NCI-H1930 (cell line): Measurements from ENCODE around the gene LGR4.
"Not testable (repeated sequence)": the region's sequence is repeated elsewhere in the genome, so short reads cannot be mapped to it uniquely, and the experiment has no call there.

Experiments
- DNase-seq, 2 experiments: peaks; one replicate each; lab custom pipeline; 2025; lab: John Stamatoyannopoulos, UW

The LGR4 gene

GRCh38 chr11:27472398-27473016, at the start of gene LGR4:
LGR4 (minus strand) TSS chr11:27472790; CDS start chr11:27472302, 488 bp downstream.
- DNase-seq, result peak; percentile 90 to 95

DNA sequence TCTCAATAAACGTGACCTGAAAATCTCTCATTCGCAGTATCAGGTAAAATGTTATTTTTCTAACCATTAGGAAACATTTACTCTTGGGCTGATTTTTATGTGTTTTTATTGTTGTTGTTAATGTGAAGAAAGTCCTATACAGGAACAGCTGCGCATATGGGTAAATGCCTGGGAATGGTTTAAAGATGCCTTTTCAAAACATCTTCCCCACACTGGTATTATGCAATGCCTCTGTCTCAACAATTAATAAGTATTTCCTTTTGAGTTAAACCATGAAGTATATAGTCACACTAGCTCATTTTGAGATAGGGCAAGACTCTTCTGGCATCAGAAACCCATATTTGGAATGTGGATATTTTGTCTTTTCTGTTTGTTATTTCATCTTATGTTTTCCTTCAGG, 47.6 kb upstream of the LGR4 start:
- DNase-seq, result no peak

DNA sequence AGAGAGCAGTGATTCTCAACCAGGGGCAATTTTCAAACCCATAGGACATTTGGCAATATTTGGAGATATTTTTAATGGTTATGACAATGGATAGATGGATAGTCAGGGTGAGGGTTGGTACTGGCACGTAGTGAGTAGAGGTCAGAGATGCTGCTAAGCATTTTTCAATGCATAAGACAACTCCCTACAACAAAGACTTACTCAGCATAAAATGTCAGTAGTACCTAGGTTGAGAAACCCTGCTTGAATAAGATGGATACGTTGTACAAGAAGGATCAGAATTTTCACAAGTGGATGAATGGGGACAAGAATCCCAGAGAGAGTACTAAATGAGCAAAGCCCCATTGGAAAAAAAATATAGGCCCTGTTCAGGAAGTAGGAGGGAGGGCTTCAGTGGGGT, 45.9 kb upstream of the LGR4 start:
- no peak for DNase-seq

DNA sequence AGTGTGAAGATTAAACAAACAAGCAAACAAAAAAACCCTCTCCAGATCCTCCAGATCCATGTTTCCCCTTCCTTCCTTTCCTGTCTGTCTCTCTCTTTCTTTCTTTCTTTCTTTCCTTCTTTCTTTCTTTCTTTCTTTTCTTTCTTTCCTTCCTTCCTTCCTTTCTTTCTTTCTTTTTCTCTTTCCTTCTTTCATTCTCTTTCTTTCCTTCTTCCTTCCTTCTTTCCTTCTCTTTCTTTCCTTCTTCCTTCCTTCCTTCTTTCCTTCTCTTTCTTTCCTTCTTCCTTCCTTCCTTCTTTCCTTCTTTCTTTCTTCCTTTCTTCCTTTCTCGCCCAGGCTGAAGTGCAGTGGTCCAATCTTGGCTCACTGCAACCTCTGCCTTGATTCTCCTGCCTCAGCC, 44.9 kb upstream of the LGR4 start:
- not testable (repeated sequence) for DNase-seq

DNA sequence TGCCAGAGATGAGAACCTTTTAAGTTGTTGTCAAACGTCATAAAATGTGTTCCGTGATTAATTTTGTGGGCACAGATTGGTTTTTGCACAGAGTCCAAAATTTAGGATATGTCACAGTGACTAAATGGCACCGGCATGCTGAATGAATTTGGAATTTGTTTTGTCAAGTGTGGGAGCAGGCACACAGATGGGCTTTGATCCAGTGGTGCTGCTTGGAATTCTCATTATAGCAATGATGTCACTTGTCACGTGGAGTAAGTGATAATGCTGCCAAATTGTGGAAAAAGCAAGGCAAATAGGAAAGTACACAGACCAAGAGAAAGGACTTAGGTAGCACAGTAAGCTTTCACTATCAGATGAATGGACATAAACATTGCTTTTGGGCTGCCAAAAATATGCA, 42.0 kb upstream of the LGR4 start:
- no peak for DNase-seq

- DNase-seq, result no peak
These were observed 41.5 kb upstream of the LGR4 start for GRCh38 chr11:27514076-27514475.

GRCh38 chr11:27513389-27513788, 40.8 kb upstream of the LGR4 start:
- no peak for DNase-seq

DNA sequence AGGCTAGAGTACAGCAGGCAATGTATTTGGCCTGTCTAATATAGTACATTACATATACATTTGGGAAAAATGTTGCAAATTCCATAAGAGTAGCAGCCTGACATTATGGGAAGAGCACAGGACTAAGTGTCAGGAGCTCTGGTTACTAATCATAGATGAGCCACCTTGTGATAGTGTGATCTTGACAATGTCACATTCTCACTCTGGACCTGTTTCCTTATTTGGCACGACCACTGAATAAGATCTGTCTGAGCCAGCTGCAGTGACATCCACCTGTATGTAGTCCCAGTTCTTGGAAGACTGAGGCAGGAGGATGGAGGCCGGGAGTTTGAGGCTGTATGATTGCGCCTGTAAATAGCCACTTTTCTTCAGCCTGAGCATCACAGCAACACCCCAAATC, 39.6 kb upstream of the LGR4 start:
- no peak for DNase-seq

DNA sequence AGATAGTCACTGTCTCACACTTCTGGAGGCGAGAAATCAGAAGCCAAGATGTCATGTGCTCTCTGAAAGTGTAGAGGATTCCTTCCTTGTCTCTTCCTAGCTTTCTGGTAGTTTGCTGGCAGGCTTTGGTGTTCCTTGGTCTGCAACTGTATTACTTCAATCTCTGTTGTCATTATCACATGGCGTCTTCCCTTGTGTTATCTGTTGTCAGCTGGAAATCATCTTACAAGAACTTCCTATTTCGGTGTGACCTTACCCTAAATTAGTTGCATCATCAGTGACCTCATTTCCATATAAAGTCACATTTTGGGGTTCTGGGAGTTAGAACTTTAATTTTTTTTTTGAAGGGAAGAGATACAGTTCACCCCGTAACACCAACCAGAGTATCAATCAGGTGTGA, 37.3 kb upstream of the LGR4 start:
- DNase-seq, result no peak

- no peak for DNase-seq
These were observed 35.1 kb upstream of the LGR4 start for GRCh38 chr11:27507557-27508322.

DNA sequence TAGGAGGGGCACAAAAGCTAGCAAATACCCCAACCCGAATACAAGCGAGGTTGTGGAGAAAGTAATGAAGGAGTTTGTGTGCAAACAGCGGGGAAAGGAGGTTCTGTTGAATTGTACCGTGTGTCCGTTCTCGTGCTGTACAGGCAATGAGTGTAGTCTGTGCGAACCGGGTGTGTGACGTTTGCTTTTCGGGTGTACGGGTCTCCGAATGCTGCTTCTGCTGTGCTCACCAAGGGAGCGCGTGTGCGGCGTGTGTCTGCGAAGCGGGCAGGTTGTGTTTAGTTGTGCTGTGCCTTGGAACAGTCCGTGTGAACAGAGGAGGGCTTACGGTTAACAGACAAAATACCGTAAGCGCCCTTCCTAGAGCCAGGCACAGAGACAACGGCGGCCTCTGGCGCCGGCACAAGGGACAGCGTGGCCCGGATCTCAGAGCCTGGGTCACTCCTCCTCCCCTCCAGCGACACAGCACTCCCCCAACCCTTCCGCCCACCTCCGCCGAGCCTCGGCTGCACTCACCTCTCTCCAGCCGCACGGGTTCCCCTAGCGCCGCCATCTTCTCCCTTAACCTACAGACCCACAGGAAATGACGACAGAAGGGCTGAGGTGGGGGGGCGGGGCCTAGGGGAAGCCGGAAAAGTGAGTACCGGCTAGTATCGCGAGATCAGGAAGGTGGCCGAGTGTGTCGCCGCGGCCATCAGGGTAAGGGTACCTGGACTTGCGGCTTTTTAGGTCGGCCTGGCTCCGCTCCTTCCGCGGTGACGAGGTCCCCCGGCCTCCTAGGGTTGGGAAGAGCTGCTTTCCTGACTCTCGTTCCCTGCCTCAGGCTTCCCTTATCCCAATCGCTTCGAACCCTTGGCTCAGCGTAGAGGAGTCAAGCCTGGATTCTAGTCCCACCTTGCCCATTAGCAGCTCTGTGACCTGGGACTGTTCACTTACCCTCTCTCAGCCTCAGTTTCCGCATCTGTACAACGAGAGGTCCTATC, 33.9 kb upstream of the LGR4 start, which contains the start of gene LIN7C:
Gene LIN7C (minus strand): TSS at position 570 of the 983 bp plus-strand sequence. CDS start 17 bp downstream, at position 553.
- peak; percentile 95 to 98 for DNase-seq

DNA sequence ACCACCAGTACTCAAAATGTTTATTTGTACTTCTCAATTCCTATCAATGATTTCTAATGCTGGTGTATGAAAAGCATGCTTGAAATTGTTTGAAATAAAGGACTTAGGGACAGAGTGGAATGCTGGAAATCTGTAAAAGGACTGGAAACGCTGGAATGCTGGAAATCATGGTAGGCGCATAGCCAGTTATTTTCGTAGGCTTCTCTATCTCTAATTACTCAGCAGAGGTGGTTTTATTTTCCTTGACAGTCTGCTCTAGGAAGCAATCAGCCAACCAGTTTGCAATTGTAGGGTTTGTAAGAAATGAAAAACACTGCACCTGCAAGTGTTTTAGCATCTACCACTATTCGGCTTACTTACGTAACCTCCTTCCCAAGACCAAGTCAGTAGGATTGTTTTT, 33.2 kb upstream of the LGR4 start:
- DNase-seq, result no peak

- DNase-seq, result no peak
These were observed 31.6 kb upstream of the LGR4 start for GRCh38 chr11:27504205-27504604.

DNA sequence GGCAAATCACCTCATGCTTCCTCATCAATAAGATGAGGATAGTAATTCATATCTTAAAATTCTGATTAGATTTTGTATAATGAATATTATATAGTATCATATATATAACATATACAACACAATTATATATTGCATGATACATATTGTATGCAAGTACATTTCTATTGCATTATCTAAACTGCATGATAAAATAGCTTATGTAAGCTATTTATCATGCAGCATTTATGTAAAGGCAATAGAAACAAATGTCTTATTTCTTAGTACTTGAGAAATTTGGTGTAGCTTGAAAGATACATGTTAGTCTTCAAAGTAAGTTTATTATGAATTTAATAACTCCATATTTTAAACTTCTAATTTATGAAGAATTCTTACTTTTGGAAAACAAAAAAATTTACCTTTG, 28.5 kb upstream of the LGR4 start:
- DNase-seq, result no peak

GRCh38 chr11:27497911-27498310, 25.3 kb upstream of the LGR4 start:
- no peak for DNase-seq

DNA sequence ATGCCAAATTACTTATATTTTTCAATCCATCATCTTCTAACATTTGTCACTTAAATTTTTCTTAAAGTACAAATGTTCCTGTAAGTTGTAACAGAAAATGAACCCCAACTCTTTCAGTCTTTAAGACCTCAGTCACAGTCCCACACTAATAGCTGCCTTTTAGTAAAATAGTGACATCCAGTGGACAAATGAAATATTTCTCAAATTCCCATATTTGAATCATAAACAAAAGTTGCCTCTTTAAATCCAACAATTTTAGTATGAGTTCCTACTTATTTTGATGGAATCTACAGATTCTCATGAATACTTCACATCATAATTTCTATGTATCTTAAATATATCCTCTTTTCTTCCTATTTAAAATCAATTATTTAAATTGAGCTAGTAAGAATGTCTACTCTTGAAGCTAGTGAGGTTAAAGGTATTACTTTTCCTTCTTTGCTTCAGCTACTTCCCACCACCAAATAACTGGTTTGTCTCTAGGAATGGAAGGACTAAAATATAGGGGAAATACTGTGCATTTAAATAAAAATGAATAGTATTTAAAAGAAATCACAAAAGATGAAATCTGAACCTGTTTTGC, 24.8 kb upstream of the LGR4 start:
- no peak for DNase-seq

- DNase-seq, result no peak
These were observed 23.9 kb upstream of the LGR4 start for GRCh38 chr11:27496461-27496860.

DNA sequence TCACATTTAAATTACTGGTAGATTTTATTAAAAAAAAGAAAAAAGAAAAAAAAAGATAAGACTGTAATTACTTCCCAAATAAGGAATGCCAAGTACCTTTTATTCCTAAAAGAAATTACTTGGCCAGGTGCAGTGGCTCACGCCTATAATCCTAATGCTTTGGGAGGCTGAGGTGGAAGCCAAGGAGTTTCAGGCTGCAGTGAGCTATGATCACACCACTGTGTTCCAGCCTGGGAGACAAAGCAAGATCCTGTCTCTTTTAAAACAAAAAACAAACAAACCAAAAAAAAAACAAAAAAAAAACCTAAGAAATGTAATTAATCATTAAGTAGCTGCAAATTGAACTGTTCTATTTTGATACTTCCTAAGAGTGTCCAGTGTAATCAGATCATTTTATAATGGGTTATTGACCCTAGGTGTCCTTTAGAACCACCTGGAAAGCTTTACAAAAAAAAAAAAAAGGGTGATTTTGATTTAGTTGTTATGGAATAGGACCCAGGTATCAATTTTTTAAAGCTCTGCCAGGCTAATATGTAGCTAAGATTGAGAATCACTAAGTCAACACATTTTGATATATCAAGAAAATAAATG, 23.2 kb upstream of the LGR4 start:
- DNase-seq, result no peak

DNA sequence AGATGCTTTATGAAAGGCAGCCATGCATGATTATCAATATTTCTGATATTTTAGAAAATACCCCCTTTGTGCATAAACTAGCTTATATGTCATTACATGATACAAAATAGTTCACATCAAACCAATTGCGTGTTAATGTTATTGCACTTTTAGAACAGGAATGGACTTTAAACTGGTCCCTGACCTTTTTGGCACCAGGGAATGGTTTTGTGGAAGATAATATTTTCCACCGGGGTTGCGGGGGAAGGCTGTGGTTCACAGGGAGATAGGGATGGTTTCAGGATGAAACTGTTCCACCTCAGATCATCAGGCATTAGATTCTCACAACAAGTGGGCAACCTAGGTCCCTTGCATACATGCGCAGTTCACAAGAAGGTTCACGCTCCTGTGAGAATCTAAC, 16.5 kb upstream of the LGR4 start:
- DNase-seq, result no peak

DNA sequence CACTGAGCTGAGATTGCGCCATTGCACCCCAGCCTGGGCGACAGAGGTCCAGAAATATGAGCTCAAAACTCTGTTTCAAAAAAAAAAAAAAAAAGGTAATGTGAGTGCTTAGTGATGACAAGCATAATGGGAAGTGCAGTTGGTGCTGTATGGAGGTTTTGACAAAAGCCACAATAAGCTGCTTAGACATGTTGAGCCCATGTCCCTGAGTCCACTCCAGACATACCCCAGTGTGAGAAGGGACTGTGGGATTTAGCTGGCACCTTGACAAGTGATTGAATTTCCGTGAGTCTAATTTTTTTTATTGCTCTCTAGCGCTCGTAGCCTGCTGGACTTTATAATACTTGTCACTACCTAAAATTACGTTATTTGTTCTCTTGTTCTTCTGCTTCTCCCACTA, 15.1 kb upstream of the LGR4 start:
- DNase-seq, result no peak

GRCh38 chr11:27485930-27486773, 13.6 kb upstream of the LGR4 start:
- peak; percentile 34 to 54 for DNase-seq
